NCI-H524 (cell line): ENCODE results near the gene RGS8.
A peak's percentile ranks its signal among the peaks of the same experiment; 100 is the strongest.

Experiments used
- DNase-seq, 2 experiments: peaks; one replicate each; lab custom pipeline; 2025; lab: John Stamatoyannopoulos, UW

The RGS8 gene, protein sequence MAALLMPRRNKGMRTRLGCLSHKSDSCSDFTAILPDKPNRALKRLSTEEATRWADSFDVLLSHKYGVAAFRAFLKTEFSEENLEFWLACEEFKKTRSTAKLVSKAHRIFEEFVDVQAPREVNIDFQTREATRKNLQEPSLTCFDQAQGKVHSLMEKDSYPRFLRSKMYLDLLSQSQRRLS

GRCh38 chr1:182684116-182684828, at the start of gene RGS8:
TSS of gene RGS8 (minus strand) at chr1:182684587. CDS start at chr1:182669649, 14,938 bp downstream.
- DNase-seq = peak in 1 of 2 experiments; percentile 54

DNA sequence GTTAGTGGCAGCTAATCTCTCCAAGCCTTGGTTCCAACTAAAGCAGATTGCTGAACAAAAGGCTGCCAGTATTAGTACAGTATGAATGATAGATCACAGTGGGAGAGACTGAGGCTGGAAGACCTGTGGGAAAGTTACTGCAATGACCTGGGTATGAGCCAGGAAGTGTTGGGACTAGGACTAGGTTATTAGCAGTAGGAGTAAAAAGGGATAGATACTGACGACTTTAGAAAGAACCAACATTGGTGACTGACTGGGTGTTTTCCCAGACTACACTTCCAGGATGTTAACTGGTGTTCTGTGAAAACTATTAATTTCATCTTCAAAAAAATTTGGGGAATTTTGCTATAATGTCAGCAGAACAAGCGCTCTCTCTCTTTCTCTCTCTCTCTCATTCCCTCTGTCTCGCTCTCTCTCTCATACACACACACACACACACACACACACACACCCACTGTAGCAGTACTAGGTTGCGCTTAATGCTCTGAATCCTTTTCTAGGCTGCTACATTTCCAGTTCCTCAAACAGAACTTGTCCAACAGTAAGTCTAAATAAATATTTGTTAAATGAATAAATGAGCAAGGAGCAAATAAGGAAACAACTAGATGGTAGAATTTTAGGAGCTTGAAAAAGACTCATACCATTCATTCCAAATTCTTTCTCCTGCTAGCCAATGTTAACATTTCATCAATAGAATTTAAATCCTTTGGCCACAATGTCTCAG, 47.6 kb upstream of the RGS8 start:
- DNase-seq = no peak

DNA sequence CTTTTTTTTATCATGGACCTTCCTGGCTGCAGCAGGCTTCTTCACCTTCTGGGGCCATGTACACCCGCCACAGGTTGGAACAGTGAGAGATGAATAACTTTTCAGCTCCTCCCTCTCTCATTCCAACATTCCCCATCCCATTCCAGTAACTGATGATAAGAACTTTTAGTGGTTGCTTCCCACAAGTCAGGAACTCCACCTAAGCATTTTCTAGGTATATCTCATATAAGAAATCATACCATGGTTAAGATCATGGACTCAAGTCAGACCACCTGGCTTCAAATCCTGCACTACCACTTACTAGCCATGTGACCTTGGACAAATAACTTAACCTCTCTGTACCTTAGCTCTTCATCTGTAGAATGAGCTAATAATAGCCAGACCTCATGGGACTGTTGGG, 42.5 kb upstream of the RGS8 start:
- no peak for DNase-seq

DNA sequence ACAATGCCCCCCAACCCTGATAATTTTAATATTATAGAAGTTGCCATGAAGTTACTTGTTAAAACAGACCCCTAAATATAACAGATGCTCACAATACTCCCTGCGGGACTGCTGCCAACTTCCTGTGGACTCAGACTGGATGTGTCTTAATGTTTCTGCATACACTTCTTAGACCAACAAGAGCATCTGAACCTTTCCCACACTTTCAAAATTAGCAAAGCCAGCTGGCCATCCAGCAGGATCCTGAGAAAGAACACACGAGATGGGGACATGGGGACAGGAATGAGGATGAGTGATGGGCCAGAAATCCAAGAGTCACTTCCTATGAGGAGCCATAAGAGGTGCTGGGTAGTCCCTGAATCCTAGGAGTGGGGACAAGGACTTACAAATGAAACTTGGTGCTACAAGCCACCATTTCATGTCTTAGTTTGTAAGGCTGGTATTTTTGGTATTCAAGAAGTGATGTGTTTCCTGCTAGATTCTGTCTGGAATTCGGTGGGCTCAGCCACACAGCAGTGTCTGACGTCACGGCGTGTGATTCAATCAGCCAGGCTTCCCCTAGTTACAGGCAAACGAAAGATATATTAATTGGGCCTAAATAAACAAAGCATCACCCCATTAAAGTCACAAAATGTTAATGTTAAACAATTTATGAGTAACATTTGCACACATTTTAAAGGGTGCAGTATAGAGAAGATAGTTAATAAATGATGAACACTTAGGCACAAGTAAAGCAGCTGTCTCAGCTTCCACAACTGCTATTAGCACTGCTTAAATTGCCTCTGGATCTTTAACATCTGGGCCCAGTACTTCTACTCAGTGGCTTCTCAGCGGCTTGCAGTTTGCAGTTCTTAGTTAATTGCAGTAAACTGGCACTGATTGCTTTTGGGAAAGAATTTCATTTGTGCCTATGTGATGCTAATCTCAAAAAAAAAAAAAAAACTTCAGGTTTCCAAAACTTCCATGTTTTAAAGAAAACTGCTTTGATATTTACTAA, 41.2 kb upstream of the RGS8 start:
- peak; percentile 21 to 45 for DNase-seq

DNA sequence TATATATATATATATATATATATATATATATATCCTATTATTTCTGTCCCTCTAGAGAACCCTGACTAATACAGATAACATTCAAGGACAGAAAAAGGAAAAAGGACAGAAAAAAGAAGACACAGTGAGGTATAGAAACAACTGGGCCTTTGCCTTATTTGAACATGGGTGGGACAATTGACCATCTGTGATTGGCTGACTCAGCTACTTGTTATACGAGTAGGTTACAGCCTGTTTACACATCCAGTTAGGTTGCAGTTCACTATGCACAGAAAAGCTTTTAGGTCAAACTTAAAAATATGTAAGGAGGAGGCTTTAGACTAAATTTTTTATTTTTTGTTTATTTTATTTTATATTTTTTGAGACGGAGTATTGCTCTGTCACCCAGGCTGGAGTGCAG, 39.8 kb upstream of the RGS8 start:
- no peak for DNase-seq

DNA sequence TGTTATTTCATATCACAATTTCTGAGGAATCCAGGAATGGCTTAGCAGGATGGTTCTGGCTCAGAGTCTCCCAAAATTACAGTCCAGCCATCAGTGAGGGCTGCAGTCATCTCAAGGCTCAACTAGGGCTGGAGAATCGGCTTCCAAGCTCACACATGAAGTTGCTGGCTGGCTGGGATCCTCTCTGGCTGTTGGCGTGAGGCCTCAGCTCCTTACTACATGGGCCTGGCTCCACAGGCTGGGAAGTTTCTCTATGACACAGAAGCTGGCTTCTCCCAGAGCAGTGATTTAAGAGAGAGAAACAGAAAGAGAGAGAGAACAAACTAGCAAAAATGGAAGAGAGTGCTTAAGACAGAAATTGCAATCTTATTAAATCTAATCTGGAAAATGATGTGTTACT, 38.8 kb upstream of the RGS8 start:
- no peak for DNase-seq

DNA sequence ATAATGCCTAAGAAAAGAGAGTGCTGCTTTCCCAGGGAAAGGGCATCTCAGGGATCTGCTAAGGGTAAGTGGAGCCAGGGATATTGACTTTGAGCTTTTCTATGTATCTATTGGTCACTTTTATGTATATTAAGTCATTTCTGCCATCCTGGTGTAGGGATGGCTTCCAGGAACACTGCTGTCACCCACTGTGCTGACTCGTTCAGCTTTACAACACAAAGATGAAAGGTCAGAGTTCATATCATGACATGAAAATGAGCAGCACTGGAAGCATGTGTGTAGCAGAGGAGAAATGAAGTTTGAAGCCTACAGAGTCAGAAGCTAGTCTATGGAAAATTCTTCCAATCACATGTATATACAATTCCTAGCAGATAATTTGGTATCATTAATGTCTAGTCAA, 37.1 kb upstream of the RGS8 start:
- DNase-seq = no peak

- DNase-seq = no peak
Observed at GRCh38 chr1:182720463-182720862, 36.1 kb upstream of the RGS8 start.

DNA sequence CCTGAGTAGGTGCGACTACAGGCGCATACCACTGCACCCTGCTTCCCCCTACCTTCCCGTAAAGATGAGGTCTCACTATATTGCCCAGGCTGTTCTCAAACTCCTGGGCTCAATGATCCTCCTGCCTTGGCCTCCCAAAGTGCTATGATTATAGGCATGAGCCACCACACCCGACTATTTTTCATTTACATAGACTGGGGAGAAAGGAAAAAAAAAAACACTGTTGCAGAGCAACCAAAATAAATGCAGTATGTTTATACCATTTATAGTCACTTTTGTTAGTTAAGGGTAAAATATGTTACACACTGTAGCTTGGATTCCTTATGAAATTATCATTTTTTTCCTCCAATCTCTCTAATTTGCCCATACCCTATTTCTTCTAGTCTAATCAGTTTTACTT, 35.2 kb upstream of the RGS8 start:
- no peak for DNase-seq

- DNase-seq = no peak
Observed at GRCh38 chr1:182718311-182718710, 33.9 kb upstream of the RGS8 start.

DNA sequence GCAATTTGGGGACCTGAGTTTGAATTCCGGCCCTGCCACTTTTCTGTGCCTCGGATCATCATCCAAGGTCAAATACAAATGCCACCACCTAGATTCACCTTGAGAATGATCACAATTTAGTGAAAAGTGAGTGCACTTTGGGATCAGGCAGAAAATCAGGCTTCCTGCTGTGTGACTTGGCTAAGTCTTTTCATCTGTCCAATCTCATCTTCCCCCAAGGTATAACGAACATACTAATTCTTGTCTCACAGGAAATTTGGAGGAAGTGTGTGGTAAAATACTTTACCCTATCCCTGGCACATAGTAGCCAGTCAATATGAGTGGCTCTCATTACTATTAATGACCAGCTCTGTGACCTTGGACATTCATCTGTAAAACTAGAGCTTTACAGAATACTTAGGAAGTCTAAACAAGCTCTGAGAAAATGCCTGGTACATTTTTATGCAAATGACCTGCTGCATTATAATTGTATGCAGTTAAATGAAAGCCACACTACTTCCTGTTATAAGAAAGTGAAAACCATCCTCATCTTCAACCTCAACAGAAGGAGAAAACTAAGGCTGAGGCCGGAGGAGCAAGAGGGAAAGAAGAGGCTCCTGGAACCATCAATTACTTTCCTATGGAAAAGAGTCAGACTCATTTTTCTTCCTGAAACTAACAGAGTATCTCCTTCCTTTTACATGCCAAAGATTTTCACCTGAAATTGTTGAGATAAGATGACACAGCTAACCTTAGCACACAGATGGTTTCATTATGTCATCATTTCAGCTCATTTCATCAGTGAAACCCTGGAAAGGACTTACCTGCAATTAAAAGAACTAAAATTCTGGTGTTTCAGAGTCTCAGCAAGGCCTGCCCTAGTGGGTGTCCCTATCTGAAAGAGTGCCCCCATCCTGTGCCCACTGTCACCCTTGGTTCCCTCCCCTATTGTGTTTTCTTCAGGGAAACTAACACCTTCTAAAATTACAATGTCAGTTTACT, 32.6 kb upstream of the RGS8 start:
- no peak for DNase-seq

DNA sequence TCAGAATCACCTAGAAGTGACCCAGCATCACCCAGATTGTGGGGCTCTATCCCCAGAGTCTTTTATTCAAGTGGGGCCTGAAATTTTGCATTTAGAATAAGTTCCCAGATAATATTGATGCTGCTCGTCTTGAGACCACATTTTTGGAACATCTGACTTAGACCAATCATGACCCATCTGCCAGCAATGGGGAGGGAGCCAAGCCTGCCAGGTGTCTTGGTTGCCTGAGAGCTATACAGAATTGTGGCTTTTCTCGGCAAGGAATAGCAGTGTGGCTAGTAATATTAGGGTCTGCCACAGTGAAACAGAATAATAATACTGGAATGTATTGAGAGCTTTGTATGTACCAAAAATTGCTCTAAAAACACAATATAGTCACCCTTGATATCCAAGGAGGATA, 31.1 kb upstream of the RGS8 start:
- DNase-seq = peak in 1 of 2 experiments; percentile 35

DNA sequence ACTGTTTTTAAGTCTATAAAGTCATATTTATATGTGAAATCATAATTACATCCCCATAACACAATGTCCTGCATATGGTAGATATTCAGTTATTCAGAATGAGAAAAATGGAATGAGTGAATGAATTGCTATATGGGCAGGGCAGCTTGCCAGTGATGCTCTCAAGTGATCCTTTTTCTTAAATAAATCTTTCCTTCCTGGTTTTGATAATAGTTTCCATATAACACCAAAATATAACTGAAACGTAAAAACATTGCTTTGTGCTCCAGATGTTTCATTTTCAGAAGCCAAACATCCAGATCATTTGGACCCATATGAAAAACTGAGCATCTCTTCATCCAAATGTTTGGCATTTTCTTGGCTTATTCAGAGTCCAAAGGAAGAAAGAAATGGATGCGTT, 30.2 kb upstream of the RGS8 start:
- no peak for DNase-seq

- DNase-seq = no peak
Observed at GRCh38 chr1:182713939-182714338, 29.6 kb upstream of the RGS8 start.

DNA sequence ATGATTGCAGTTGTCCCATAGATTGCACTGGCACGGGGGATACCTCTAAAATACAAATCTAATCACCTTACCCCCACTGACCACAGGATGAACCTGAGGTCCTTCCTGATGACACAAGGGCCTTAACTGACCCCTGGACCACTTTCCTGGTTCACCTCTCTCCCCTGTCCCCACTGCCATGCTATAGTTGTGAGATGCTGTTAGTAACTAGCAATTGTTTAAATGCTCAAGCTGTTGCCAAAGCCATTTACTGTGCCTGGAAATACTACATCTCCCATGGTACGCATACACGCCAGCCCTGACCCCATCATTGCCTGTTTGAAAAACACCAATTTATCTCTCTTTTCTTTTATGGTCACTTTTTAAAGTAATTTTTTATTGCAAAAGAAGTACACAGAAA, 29.1 kb upstream of the RGS8 start:
- no peak for DNase-seq

GRCh38 chr1:182709855-182710254, 25.5 kb upstream of the RGS8 start:
- DNase-seq = no peak

DNA sequence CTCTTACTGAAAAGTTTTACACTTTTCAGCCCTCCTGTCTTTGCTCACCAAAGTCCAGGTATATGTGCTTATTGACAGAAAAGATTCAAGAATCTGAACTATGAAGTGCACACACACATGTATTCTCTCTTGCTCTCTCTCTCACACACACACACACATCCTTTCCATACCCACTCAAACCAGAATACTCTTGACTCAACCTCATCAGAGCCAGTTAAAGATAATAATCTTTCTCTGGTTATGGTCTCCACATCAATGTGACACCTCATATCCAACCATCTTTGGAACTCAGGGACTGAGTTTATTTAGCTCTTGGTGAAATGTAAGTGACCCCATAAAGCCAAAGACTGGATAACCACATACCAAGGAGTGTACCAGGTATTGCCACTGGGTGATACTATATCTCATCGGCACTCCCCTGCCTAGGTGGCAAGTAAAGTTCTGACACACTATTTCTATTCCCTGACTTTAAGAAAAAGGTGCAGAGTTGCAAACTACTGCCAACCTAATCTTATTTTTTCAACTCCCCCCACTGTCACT, 24.9 kb upstream of the RGS8 start:
- DNase-seq = no peak

- no peak for DNase-seq
Observed at GRCh38 chr1:182707122-182707521, 22.7 kb upstream of the RGS8 start.

GRCh38 chr1:182704677-182705076, 20.3 kb upstream of the RGS8 start:
- DNase-seq = no peak

DNA sequence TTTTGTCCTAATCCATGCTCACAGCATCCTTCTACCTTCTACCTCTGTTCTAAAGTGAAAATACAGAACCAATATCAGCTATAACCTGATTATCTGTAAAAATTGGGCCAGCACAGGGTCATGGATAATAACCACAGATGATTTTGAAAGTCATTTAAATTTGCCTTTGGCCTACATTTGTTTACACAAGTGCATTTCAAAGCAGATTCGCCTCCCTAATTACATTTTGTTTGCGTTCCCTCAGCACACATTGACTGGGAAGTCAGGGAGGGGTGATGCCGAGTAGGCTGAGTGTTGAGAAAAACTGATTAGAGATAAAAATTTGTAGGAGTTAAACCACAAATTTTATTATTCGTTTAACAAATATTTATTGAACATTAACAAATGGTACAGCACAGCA, 19.2 kb upstream of the RGS8 start:
- DNase-seq = no peak
